Gastroesophageal sphincter (tissue), 4 donors: ENCODE measurements around the gene PTPRJ. TPM values are rescaled to one million over a fixed set of nuclear protein-coding genes. Genes with fewer than 3 reads are reported as not detected.

ENCODE experiments used
- ATAC-seq: fragments of 150-250 bp; one replicate; pipeline ENCODE4 v1.9.1; 2016; ENCODE audit warnings: mild to moderate bottlenecking, moderate library complexity
- H3K27ac ChIP-seq, 4 donors: fragments of 200-600 bp; sonication (generic) in 3 of 4; 1 replicate in 3 of 4; 2 replicates in 1 of 4; pipeline ENCODE4 v1.5.1; 2016 to 2019
- H3K27me3 ChIP-seq: fragments of 200-600 bp; sonication (generic); one replicate; pipeline ENCODE4 v1.5.1; 2019
- H3K36me3 ChIP-seq, 2 donors: fragments of 200-600 bp; sonication (generic); one replicate each; pipeline ENCODE4 v1.5.1; 2019; ENCODE audit warnings: control low read depth in 1 of 2
- H3K4me1 ChIP-seq, 3 donors: fragments of 200-600 bp; sonication (generic); 1 replicate in 2 of 3; 2 replicates in 1 of 3; pipeline ENCODE4 v1.5.1; 2016 to 2019; ENCODE audit warnings: control low read depth in 2 of 3
- H3K4me3 ChIP-seq, 2 donors: fragments of 200-600 bp; sonication (generic); one replicate each; pipeline ENCODE4 v1.5.1; 2019; ENCODE audit warnings: mild to moderate bottlenecking in 1 of 2, moderate library complexity in 1 of 2
- H3K9me3 ChIP-seq, 3 donors: fragments of 200-600 bp; sonication (generic); one replicate each; pipeline ENCODE4 v1.5.1; 2017 to 2019; ENCODE audit warnings: control low read depth in 2 of 3
- EP300 ChIP-seq: sonication (generic); formaldehyde crosslinking; IDR thresholded peaks from one replicate; pipeline ENCODE4 v1.6.1; 2017; ENCODE audit warnings: antibody characterized with exemption, mild to moderate bottlenecking
- POLR2A ChIP-seq, 2 donors: fragments of 450-650 bp; IDR thresholded peaks; one replicate each; pipeline ENCODE4 v1.6.1; 2017; ENCODE audit warnings: antibody characterized with exemption in 2 of 2, mild to moderate bottlenecking in 2 of 2, moderate library complexity in 1 of 2
- POLR2AphosphoS5 ChIP-seq: sonication (generic); formaldehyde crosslinking; IDR thresholded peaks from one replicate; pipeline ENCODE4 v1.6.1; 2017; ENCODE audit warnings: antibody characterized with exemption
- WGBS, 2 donors: methylation state at CpG; one replicate each; pipeline ENCODE4 v1.1.5; 2018; ENCODE audit warnings: low coverage in 1 of 2; 5-methylcytosine and 5-hydroxymethylcytosine counted together
- total RNA-seq, 4 donors: library from RNA; depleted of rRNA; stranded (reverse); fragments of >200 nt; gene quantifications; one replicate each; pipeline ENCODE4 v1.1.0, GENCODE V29; 2016
- TF ChIP-seq, protein P1 (sequence below), 4 experiments: fragments of 200-600 bp in 2 of 4; fragments of 450-650 bp in 2 of 4; sonication (generic) in 1 of 4; IDR thresholded peaks; one replicate each; pipeline ENCODE4 v1.5.1; 2017 to 2019; ENCODE audit warnings: antibody characterized with exemption in 4 of 4, mild to moderate bottlenecking in 2 of 4, moderate library complexity in 2 of 4

Gene PTPRJ
- total RNA-seq, 4 donors from 2014 or later: 5.4 to 13.5 (median 10.5) TPM

DNA sequence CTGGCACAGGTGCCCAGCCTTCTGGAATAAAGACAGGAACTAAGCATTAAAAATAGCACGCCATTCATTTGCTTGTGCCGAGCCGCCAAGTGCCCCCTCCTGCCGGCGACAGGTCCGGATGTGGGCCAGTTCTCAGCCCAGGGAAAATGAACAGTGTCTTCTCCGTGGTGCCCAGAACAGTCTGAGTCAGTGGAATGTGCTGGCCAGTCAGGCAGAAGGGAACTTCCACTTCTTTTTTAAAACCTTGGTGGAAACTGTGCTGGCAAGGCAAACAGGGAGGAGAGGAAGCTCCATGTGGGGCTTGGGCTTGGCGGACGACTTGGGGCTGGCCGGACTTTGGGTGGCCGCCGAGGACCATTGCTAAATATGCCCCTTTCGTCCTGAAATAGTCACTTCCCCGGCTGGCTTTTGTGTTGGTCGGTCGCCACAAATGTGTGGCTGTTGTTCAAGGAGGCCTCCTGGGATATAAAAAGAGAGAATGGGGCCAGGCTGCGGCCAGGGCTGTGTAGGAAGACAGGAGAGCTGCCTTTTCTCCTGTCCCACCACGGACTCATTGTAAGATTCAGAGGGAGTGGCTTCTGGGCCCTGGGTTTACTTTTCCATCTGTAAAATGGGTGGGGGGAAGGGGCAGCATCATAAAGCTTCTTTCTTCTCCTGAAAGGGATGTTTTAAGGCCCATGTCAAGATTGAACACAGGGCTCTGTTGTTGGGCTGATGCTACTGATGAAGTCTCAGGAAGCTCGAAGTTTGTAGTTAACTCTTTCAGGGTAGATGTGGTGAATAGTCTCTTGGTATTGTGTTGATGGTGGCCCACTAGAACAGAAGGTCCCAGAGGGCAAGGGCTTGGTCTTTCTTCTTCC lies 101.0 kb downstream of the PTPRJ start:
- Histone ChIP-seq H3K9me3 (no peaks in the 10 kb centered on the region), H3K27ac (peak overlapping the region in 3 of 4 donors; percentile 24 to 53 (median 25)), H3K27me3 (peaks cover 6% of the 10 kb centered on the region), H3K4me3 (no peak overlapping the region), H3K36me3 (no peaks in the 10 kb centered on the region), H3K4me1 (peaks cover 0 to 18% (median 0%) of the 10 kb centered on the region in 3 donors)
- TF ChIP-seq, protein P1, sequence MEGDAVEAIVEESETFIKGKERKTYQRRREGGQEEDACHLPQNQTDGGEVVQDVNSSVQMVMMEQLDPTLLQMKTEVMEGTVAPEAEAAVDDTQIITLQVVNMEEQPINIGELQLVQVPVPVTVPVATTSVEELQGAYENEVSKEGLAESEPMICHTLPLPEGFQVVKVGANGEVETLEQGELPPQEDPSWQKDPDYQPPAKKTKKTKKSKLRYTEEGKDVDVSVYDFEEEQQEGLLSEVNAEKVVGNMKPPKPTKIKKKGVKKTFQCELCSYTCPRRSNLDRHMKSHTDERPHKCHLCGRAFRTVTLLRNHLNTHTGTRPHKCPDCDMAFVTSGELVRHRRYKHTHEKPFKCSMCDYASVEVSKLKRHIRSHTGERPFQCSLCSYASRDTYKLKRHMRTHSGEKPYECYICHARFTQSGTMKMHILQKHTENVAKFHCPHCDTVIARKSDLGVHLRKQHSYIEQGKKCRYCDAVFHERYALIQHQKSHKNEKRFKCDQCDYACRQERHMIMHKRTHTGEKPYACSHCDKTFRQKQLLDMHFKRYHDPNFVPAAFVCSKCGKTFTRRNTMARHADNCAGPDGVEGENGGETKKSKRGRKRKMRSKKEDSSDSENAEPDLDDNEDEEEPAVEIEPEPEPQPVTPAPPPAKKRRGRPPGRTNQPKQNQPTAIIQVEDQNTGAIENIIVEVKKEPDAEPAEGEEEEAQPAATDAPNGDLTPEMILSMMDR (IDR thresholded peaks at IDR 0.05): no peak
- peak; percentile 47 for TF ChIP-seq POLR2AphosphoS5
- ATAC-seq: peak; percentile 85
- WGBS, 2 donors: 31 to 39% methylated on average over 4 to 12 of the region's 19 CpGs

DNA sequence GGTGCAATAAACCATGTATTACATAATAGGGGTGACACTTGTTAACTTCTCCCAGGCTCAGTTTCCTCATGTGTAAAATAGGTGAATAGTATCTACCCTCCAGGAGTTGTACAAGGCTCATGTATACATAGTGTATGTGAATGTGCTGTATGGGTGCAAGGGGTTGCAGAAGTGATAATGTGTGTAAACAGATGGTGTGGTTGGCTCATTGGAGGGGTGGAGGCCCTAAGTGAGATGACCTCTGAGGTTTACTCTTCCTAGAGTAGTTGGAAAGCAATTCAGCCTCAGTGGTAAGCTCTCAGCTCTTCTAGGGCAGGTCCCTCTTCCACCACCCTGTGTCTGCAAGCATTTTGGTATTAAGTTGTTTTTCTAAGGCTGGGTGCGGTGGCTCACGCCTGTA lies 102.4 kb downstream of the PTPRJ start:
- Histone ChIP-seq H3K4me3 (no peak overlapping the region), H3K4me1 (peaks cover 0 to 18% (median 0%) of the 10 kb centered on the region in 3 donors), H3K27ac (no peak overlapping the region), H3K9me3 (no peaks in the 10 kb centered on the region), H3K36me3 (no peaks in the 10 kb centered on the region), H3K27me3 (peaks cover 7% of the 10 kb centered on the region)
- no peak for ATAC-seq
- no CpG with 5 or more reads among the region's 2 CpGs for whole genome bisulfite sequencing, 2 donors
- TF ChIP-seq POLR2AphosphoS5 (no peak), EP300 (no peak), POLR2A (IDR thresholded peaks at IDR 0.05) (no peak)
- TF ChIP-seq, protein P1 (IDR thresholded peaks at IDR 0.05): no peak

DNA sequence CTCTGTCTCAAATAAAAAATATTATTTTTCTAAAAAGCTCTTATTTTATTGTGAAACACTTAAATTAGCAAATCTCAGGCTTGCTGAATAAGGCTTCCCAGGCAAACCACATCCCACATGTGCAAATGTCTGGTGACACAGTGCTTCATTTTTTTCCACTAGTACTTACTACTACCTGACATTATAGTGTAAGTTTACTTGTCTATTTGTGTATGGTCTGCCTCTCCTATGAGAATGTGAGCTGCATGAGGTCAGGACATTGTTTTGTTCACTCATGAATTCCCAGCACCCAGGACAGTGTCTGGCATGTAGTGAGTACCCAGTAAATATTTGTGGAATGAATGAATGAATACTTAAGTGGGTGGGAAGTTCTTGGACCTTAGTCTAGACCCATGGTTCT lies 103.1 kb downstream of the PTPRJ start:
- Histone ChIP-seq H3K27me3 (peaks cover 7% of the 10 kb centered on the region), H3K36me3 (no peaks in the 10 kb centered on the region), H3K4me1 (peaks cover 0 to 18% (median 0%) of the 10 kb centered on the region in 3 donors), H3K4me3 (no peak overlapping the region), H3K27ac (no peak overlapping the region), H3K9me3 (no peaks in the 10 kb centered on the region)
- TF ChIP-seq POLR2AphosphoS5: no peak
- TF ChIP-seq, protein P1 (IDR thresholded peaks at IDR 0.05): no peak
- TF ChIP-seq POLR2A (IDR thresholded peaks at IDR 0.05): no peak
- no peak for TF ChIP-seq EP300
- ATAC-seq: no peak

DNA sequence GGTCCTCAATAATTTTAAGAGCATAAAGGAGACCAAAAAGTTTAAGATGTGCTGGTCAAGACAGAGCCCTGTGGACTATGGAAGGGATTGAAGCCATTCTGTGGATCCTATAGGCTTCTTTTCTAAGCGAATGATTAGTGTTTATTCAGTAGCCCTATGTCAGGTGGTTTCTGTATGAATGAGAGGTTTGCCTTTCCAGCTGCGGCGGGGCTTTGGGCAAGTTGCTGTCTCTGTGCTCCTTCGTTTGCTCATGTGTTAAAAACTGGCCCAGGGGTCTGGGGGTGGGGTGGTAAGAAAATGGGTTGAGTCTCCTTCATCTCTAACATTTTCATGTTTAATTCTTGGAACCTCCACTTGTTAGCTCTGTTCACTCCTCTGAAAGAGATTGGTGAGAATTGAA lies 105.3 kb downstream of the PTPRJ start:
- H3K4me3 ChIP-seq: no peak overlapping the region
- WGBS, 2 donors: 80 to 97% methylated on average over 1 to 4 of the region's 4 CpGs
- H3K9me3 ChIP-seq: no peaks in the 10 kb centered on the region
- TF ChIP-seq EP300 (no peak), POLR2A (IDR thresholded peaks at IDR 0.05) (no peak), POLR2AphosphoS5 (no peak)
- TF ChIP-seq, protein P1 (IDR thresholded peaks at IDR 0.05): no peak
- ATAC-seq: no peak
- peaks cover 0 to 14% (median 0%) of the 10 kb centered on the region in 3 donors for H3K4me1 ChIP-seq
- H3K36me3 ChIP-seq: no peaks in the 10 kb centered on the region
- no peak overlapping the region for H3K27ac ChIP-seq
- peaks cover 9% of the 10 kb centered on the region for H3K27me3 ChIP-seq

DNA sequence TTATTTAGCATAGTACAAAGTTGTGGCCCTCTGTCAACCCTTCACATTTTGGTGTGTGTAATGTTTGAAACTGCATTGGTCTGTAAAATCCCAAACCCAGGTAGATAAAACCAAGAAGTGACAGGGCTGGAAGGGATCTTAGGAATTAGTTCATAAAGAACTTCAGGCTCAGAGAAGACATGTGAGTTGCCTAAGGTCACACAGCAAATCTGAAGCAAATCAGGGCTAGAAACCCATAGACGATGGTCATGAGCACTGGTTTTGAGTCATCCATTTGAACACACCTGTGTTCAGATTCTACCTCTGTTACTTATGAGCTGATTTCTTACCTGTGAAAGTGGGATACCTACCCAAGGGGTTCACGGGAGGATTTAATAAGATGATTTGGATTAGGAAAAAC lies 107.1 kb downstream of the PTPRJ start:
- Histone ChIP-seq H3K4me1 (no peaks in the 10 kb centered on the region), H3K36me3 (no peaks in the 10 kb centered on the region), H3K4me3 (no peak overlapping the region), H3K27ac (no peak overlapping the region), H3K27me3 (peaks cover 13% of the 10 kb centered on the region), H3K9me3 (no peaks in the 10 kb centered on the region)
- TF ChIP-seq, protein P1 (IDR thresholded peaks at IDR 0.05): no peak
- no peak for TF ChIP-seq POLR2AphosphoS5
- no peak for TF ChIP-seq POLR2A (IDR thresholded peaks at IDR 0.05)
- TF ChIP-seq EP300: no peak
- no peak for ATAC-seq
- WGBS, 2 donors: 94 to 100% methylated on average over 1 to 2 of the region's 2 CpGs
